ENCODE data around the gene ST6GAL1. TPM values are rescaled to one million over a fixed set of nuclear protein-coding genes. Genes with fewer than 3 reads are reported as not detected.
"Not testable (repeated sequence)": the region's sequence is repeated elsewhere in the genome, so short reads cannot be mapped to it uniquely, and the experiment has no call there.

ST6GAL1 gene
- total RNA-seq, 4 donors from 2014 or later, result 74.8 to 189 (median 113) TPM

GRCh38 chr3:186998937-186999368 lies 68.6 kb downstream of the ST6GAL1 start:
- H3K27me3 ChIP-seq, result no peaks in the 10 kb centered on the region
- H3K27ac ChIP-seq, result no peak overlapping the region
- intact Hi-C loops (cut with DNase I), result no loop called here
- peaks cover 13 to 16% of the 10 kb centered on the region in 2 donors for H3K4me1 ChIP-seq
- no peak for TF ChIP-seq POLR2A (IDR thresholded peaks at IDR 0.05)
- TF ChIP-seq, protein P1, sequence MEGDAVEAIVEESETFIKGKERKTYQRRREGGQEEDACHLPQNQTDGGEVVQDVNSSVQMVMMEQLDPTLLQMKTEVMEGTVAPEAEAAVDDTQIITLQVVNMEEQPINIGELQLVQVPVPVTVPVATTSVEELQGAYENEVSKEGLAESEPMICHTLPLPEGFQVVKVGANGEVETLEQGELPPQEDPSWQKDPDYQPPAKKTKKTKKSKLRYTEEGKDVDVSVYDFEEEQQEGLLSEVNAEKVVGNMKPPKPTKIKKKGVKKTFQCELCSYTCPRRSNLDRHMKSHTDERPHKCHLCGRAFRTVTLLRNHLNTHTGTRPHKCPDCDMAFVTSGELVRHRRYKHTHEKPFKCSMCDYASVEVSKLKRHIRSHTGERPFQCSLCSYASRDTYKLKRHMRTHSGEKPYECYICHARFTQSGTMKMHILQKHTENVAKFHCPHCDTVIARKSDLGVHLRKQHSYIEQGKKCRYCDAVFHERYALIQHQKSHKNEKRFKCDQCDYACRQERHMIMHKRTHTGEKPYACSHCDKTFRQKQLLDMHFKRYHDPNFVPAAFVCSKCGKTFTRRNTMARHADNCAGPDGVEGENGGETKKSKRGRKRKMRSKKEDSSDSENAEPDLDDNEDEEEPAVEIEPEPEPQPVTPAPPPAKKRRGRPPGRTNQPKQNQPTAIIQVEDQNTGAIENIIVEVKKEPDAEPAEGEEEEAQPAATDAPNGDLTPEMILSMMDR (IDR thresholded peaks at IDR 0.05), result no peak
- WGBS, 2 donors, result 90 to 93% methylated on average over 9 of the region's 9 CpGs
- no peak for DNase-seq
- no peaks in the 10 kb centered on the region for H3K36me3 ChIP-seq
- H3K4me3 ChIP-seq (replicated peaks in 1 of 3), result no peak overlapping the region
- no peaks in the 10 kb centered on the region for H3K9me3 ChIP-seq

- H3K36me3 ChIP-seq, result no peaks in the 10 kb centered on the region
- TF ChIP-seq POLR2A (IDR thresholded peaks at IDR 0.05), result no peak
- TF ChIP-seq, protein P1 (IDR thresholded peaks at IDR 0.05), result no peak
- H3K27ac ChIP-seq, result no peak overlapping the region
- intact Hi-C loops (cut with DNase I), result no loop called here
- H3K9me3 ChIP-seq, result no peaks in the 10 kb centered on the region
- no peak overlapping the region for H3K4me3 ChIP-seq (replicated peaks in 1 of 3)
- H3K27me3 ChIP-seq, result no peaks in the 10 kb centered on the region
- WGBS, 2 donors, result 84 to 91% methylated on average over 4 of the region's 4 CpGs
- no peak for DNase-seq
- H3K4me1 ChIP-seq, result peaks cover 0 to 6% of the 10 kb centered on the region in 2 donors
Measured at GRCh38 chr3:187000711-187001151, 70.4 kb downstream of the ST6GAL1 start.

DNA sequence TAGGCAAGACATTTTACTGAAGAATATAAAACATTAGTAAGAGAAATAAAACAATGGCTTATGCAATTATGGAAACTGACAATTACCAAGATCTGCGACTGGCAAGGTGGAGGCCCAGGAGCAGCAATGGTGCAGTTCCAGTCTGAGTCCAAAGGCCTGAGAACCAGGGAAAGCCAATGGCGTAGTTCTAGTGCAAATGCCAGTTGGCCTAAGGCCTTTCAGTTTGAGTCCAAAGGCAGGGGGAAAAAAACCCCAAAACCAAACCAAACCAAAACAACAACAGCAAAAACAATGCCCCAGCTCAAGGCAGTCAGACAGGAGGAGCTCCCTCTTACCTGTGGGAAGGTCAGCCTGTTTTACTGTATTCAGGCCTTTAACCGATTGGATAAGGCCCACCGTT lies 72.6 kb downstream of the ST6GAL1 start:
- TF ChIP-seq POLR2A (IDR thresholded peaks at IDR 0.05), result no peak
- TF ChIP-seq, protein P1 (IDR thresholded peaks at IDR 0.05), result no peak
- Histone ChIP-seq H3K27me3 (no peaks in the 10 kb centered on the region), H3K9me3 (no peaks in the 10 kb centered on the region), H3K4me1 (peaks cover 5 to 13% of the 10 kb centered on the region in 2 donors), H3K4me3 (replicated peaks in 1 of 3) (no peak overlapping the region), H3K36me3 (no peaks in the 10 kb centered on the region), H3K27ac (no peak overlapping the region)
- 96 to 97% methylated on average over 4 of the region's 4 CpGs for WGBS, 2 donors
- no peak for DNase-seq
- intact Hi-C loops (cut with DNase I), result no loop called here

DNA sequence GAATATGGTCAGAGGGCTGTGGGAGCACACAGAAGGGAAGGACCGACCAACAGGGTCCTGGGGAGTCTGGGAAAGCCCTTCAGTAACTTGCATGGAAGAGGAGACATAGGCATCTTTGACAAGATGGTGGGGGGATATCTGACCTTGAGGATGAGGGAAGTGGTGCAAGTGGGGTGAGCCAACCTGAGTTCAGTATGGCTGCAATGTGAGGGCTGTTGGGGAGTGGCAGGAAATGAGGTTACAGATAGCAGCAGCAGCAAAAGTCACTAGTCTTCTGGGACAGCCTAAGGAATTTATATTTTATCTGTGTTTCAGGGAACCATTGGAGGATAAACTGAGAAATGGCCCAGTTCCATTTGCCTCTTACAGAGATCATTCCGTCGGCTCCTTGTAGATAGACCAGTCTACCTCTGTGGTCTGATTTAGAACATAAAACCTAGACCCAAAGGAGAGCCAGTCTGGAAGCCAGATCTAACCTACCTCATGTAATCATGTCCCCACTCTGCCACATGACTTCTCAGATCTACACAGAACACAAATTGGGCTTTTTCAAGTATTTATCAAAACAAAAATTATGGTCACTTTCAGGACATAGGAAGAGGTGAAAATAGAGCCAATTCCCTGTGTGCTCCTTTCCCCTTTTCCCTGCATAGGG lies 75.6 kb downstream of the ST6GAL1 start:
- 88 to 94% methylated on average over 3 of the region's 3 CpGs for WGBS, 2 donors
- no peak for TF ChIP-seq POLR2A (IDR thresholded peaks at IDR 0.05)
- TF ChIP-seq, protein P1 (IDR thresholded peaks at IDR 0.05), result no peak
- no peak for DNase-seq
- Histone ChIP-seq H3K36me3 (no peaks in the 10 kb centered on the region), H3K27ac (no peak overlapping the region), H3K4me1 (peaks cover 5 to 21% of the 10 kb centered on the region in 2 donors), H3K9me3 (no peaks in the 10 kb centered on the region), H3K4me3 (replicated peaks in 1 of 3) (no peak overlapping the region), H3K27me3 (no peaks in the 10 kb centered on the region)
- intact Hi-C loops (cut with DNase I), result no loop called here

DNA sequence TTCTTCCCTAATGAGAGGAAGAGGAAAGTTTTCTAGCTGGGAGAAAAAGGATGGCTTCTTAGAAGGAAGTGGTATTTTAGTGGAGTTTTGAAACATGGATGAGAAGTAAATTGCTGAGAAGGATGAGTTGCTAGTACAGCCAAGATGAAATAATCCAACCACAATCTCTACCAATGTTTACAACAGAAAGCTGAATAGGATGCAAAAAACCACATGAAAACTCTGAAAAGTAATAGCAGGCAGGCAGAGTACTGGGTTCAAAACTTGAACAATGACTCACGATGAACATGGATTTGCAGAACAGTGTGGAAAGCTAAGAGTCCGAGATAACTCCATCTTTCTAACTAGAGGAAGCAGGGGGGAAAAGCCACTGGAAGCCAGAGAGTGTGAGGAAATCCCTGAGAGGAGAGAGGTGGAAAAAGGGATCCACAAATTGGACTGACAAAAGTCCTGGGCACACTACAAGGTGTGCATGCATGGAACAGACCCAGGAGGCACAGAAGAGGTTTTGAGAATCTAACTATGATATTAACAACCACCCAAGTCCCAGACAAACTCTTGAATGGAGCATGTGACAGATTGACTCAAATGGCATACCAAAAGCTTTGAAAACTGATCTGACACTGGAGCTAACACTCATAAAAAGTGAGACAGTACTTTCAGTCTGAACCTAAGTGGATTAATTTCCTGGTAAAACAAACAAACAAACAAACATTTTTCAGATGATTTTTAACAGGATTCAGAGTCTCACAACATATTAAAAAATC lies 76.7 kb downstream of the ST6GAL1 start:
- H3K27ac ChIP-seq, result peak overlapping the region in 2 of 3 donors; percentile 7 to 19
- no peaks in the 10 kb centered on the region for H3K36me3 ChIP-seq
- intact Hi-C loops (cut with DNase I), result no loop called here
- no peak overlapping the region for H3K4me3 ChIP-seq (replicated peaks in 1 of 3)
- 85 to 89% methylated on average over 2 of the region's 2 CpGs for WGBS, 2 donors
- no peak for TF ChIP-seq POLR2A (IDR thresholded peaks at IDR 0.05)
- TF ChIP-seq, protein P1 (IDR thresholded peaks at IDR 0.05), result no peak
- DNase-seq, result no peak
- H3K9me3 ChIP-seq, result no peaks in the 10 kb centered on the region
- H3K4me1 ChIP-seq, result peaks cover 6 to 32% of the 10 kb centered on the region in 2 donors
- H3K27me3 ChIP-seq, result no peaks in the 10 kb centered on the region

- not testable (repeated sequence) for H3K27me3 ChIP-seq, DNase-seq
- WGBS, 2 donors, result 66 to 72% methylated on average over 3 of the region's 3 CpGs
Measured at GRCh38 chr3:187010382-187010781, 80.1 kb downstream of the ST6GAL1 start.

More at GRCh38 chr3:187010382-187010781, 80.1 kb downstream of the ST6GAL1 start:
- H3K4me1 ChIP-seq, result peaks cover 29 to 64% of the 10 kb centered on the region in 2 donors
- intact Hi-C loops (cut with DNase I); H3K27ac ChIP-seq; H3K36me3 ChIP-seq; H3K9me3 ChIP-seq; H3K4me3 ChIP-seq (replicated peaks in 1 of 3): not testable (repeated sequence)
